ENCODE data around the gene PKDCC.

The PKDCC gene

DNA sequence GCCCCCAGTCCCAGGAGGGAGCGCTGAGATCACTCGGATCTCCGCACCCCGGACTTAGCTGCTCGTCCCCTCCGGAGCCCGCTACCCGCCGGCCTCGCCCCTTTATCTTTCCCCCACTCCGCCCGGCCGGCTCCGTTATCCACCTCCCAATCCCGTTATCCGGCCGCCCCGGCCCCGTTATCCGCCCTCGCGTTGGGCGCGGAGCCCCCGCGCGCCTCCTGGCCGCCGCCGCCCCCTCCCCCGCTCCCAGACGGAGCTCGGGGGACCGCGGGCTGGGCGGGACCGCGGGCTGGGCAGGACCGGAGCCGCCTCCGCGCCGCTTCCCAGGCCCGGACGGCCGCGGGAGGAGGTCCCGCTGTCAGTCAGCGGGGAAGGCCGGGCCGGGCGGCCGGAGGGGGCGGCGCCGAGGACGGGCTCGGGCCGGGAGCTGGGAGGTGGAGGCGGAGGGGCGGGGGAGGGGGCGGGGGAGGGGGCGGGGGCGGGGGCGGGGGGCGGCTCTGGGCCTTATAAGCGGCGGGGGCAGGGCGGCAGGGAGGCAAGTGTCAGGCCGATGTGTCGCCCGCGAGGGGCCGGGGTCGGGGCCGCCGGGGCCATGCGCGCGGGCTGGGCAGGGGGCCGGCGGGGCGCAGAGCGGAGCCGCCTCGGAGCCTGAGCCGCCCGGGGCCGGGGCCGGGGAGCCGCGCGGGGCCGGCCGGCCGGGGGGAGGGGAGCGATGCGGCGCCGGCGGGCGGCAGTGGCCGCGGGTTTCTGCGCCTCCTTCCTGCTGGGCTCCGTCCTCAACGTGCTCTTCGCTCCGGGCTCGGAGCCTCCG is at the start of gene PKDCC:
Gene PKDCC, plus strand, starts transcription at position 534 of the 811 bp plus-strand sequence. Its CDS starts 179 bp downstream, at position 713.
- DNase-seq (ENCODE audit: extremely low spot score, insufficient read length, low read depth) (peak; percentile 64), FAIRE-seq (no peak)

DNA sequence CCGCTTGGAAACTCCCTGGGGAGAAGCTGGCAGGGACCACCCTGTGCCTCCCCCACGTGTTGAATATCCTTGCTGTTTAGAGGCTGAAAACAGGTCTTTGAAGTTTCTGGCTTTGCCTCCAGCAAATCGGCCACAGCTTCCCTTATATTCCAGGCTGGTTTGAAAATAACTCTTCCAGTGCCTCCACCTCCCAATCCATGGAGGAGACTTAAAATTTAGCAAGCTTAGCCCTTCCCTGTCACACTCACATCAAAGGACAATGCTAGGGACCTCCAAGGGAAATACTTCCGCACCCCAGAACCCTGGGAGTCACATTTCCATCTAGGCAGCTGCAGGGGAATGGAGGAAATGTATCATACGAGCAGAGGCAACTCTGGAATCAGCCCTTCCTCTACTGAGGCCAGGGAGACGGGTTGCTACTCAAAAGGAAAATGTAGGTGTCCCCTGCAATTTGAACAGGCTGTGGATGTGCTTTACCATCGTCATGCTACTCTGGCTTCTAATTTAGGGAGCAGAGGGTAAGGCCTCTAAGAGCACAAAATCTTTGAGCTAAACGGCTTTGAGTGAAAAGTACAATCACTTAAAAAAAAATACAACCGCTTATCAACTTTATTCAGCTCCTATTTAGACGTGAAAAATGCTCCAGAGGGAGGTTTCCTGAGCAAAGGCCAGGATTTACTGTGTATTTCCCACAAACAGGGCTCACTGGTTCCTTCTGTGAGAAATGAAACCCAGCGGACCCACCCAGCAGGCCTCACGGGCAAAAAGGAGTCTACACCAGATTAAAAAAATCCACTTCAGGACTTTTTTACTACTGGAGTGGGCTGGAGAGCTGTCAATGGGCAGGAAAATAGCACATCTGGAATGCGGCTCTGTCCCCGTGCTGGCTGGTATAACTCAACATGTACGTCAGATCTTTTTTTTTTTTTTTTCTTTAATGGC is 49.4 kb upstream of the PKDCC start:
- FAIRE-seq (no peak), DNase-seq (ENCODE audit: extremely low spot score, insufficient read length, low read depth) (no peak)

GRCh38 chr2:41999128-41999480 is 48.7 kb upstream of the PKDCC start:
- no peak for FAIRE-seq
- no peak for DNase-seq (ENCODE audit: extremely low spot score, insufficient read length, low read depth)

- DNase-seq (ENCODE audit: extremely low spot score, insufficient read length, low read depth) (no peak), FAIRE-seq (no peak)
Observed at GRCh38 chr2:41999592-42000281, 48.1 kb upstream of the PKDCC start.

GRCh38 chr2:42001711-42002201 is 46.1 kb upstream of the PKDCC start:
- no peak for DNase-seq (ENCODE audit: extremely low spot score, insufficient read length, low read depth)
- no peak for FAIRE-seq

GRCh38 chr2:42007551-42007950 is 40.3 kb upstream of the PKDCC start:
- DNase-seq (ENCODE audit: extremely low spot score, insufficient read length, low read depth) (no peak), FAIRE-seq (no peak)

GRCh38 chr2:42008241-42008921 is 39.4 kb upstream of the PKDCC start:
- FAIRE-seq, result no peak
- no peak for DNase-seq (ENCODE audit: extremely low spot score, insufficient read length, low read depth)

- no peak for DNase-seq (ENCODE audit: extremely low spot score, insufficient read length, low read depth)
- peak; percentile 69 for FAIRE-seq
Observed at GRCh38 chr2:42009657-42010580, 37.9 kb upstream of the PKDCC start.

DNA sequence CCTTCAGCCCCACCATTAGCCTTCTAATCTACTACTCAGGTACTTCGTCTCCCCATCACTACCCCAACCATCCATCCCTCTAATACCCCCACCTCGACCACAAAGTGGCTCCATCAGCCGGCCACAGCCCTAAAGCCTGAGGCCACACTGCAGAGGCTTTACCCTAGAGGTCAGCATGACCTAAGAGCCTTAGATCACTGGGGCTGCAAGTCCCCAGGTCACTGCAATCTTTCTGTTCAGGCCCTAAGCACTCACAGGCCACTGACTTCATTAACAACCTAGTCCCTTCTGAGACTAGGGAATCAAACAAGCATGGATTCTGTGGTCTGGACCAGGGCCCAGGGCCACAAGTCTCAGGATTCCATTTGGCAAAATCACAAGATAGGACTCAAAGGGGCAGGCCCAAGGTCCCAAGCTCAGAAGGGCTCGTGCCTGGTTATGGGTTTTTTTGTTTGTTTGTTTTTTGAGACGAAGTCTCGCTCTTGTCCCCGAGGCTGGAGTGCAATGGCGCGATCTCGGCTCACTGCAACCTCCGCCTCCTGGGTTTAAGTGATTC is 37.0 kb upstream of the PKDCC start:
- no peak for DNase-seq (ENCODE audit: extremely low spot score, insufficient read length, low read depth)
- FAIRE-seq, result no peak

- FAIRE-seq (no peak), DNase-seq (ENCODE audit: extremely low spot score, insufficient read length, low read depth) (no peak)
Observed at GRCh38 chr2:42012137-42012536, 35.7 kb upstream of the PKDCC start.

DNA sequence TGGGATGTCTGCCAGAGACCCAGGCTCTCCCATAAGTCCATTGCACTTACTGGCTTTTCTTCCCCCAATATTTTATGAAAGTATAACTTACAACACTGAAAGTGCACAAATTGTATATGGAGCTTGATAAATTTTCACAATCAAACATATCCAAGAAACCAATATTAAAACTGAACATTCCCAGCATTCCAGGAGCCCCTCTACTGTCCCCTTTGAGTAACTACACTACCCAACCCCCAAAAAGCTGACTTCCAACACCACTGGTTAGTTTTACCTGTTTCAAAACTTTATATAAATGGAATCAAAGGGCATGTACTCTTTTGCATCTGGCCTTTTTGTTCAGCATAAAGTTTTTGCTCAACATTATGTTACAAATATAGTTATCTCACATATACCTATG is 35.2 kb upstream of the PKDCC start:
- DNase-seq (ENCODE audit: extremely low spot score, insufficient read length, low read depth) (no peak), FAIRE-seq (no peak)

- no peak for FAIRE-seq
Observed at GRCh38 chr2:42013409-42013808, 34.4 kb upstream of the PKDCC start.

DNA sequence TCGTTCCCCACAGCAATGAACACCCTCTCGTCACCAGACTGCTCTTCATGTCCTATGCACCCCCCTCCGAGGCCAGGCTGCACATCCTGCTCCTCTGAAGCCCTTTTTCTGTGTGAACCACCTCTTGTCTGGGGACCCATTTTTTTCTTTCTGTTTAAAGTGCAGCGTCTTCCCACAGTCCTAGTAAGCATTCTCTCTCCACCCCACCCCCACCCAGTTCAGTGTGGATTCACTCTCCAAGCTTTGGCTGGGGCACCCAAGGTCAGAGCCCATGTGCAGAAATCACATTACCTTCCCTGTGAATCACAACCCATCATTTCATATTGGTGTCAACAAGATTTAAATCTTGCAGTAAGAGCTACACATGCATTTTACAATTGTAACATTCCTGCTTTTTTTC is 26.4 kb upstream of the PKDCC start:
- no peak for DNase-seq (ENCODE audit: extremely low spot score, insufficient read length, low read depth)
- no peak for FAIRE-seq

More at GRCh38 chr2:42013409-42013808, 34.4 kb upstream of the PKDCC start:
- DNase-seq (ENCODE audit: extremely low spot score, insufficient read length, low read depth), result no peak

- FAIRE-seq, result no peak
- DNase-seq (ENCODE audit: extremely low spot score, insufficient read length, low read depth), result no peak
Observed at GRCh38 chr2:42025151-42025582, 22.7 kb upstream of the PKDCC start.

DNA sequence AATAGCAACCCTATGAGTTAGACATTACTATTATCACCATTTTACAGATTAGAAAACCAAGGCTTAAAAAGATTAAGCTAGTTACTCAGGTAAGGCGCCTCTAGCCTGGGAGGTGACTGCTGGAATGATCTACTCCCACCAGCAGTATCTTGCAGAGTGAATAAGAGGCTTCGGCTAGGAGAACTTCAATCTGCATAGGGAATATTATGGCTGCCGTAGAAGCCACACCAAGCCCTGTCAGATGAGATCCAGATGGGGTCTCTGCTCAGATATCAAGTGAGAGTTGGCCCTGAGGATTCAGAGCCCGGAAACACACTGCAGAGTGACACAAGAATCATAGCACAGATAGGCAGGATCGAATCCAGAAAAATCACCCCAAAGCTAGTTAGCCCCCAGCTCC is 21.5 kb upstream of the PKDCC start:
- FAIRE-seq, result no peak
- DNase-seq (ENCODE audit: extremely low spot score, insufficient read length, low read depth), result no peak

- FAIRE-seq (peak; percentile 88), DNase-seq (ENCODE audit: extremely low spot score, insufficient read length, low read depth) (no peak)
Observed at GRCh38 chr2:42028571-42029148, 19.2 kb upstream of the PKDCC start.

DNA sequence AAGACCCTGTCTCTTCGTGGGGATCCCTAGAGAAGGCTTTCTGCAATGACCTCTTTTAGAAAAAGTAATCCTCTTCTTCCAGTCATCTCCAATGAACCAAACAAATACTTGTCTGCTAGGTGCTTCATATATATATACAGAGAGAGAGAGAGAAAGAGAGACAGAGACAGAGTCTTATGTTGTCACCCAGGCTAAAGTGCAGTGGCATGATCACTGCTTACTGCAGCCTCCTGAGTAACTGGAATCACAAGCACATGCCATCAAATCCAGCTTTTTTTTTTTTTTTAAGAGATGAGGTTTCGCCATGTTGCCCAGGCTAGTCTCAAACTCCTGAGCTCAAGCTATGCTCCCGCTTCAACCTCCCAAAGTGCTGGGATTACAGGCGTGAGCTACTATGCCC is 18.6 kb upstream of the PKDCC start:
- DNase-seq (ENCODE audit: extremely low spot score, insufficient read length, low read depth) (no peak), FAIRE-seq (no peak)

- FAIRE-seq, result peak; percentile 69
- DNase-seq (ENCODE audit: extremely low spot score, insufficient read length, low read depth), result no peak
Observed at GRCh38 chr2:42029639-42030199, 18.1 kb upstream of the PKDCC start.

All from GM18507 (cell line).